H7 (cell line): ENCODE results near the gene MYH2. TPM values are rescaled to one million over a fixed set of nuclear protein-coding genes. Genes with fewer than 3 reads are reported as not detected.
A peak's percentile ranks its signal among the peaks of the same experiment; 100 is the strongest.
"Not testable (repeated sequence)": the region's sequence is repeated elsewhere in the genome, so short reads cannot be mapped to it uniquely, and the experiment has no call there.

ENCODE experiments used
- DNase-seq: peaks from one replicate; pipeline ENCODE4 v3.0.0; 2012
- H3K27me3 ChIP-seq: 2 replicates; pipeline ENCODE4 v1.6.0; 2011; ENCODE audit warnings: mild to moderate bottlenecking, low read length; ENCODE audit not compliant: control insufficient read depth, insufficient read depth
- H3K36me3 ChIP-seq: replicated peaks from 2 replicates; pipeline ENCODE4 v1.5.1; 2011; ENCODE audit warnings: low read length; ENCODE audit not compliant: control insufficient read depth, insufficient read depth
- H3K4me3 ChIP-seq: 2 replicates; pipeline ENCODE4 v1.5.1; 2011; ENCODE audit warnings: low read depth, mild to moderate bottlenecking, control low read depth, low read length, moderate library complexity; ENCODE audit not compliant: insufficient read depth
- total RNA-seq: library from RNA; depleted of rRNA; stranded (reverse); fragments of >200 nt; shearing (Covaris generic); gene quantifications from 2 replicates; pipeline ENCODE4 v1.2.3, GENCODE V29; 2014; rRNA removed

The MYH2 gene
- 0.17 and 0.26 TPM in 2 replicates for total RNA-seq

DNA sequence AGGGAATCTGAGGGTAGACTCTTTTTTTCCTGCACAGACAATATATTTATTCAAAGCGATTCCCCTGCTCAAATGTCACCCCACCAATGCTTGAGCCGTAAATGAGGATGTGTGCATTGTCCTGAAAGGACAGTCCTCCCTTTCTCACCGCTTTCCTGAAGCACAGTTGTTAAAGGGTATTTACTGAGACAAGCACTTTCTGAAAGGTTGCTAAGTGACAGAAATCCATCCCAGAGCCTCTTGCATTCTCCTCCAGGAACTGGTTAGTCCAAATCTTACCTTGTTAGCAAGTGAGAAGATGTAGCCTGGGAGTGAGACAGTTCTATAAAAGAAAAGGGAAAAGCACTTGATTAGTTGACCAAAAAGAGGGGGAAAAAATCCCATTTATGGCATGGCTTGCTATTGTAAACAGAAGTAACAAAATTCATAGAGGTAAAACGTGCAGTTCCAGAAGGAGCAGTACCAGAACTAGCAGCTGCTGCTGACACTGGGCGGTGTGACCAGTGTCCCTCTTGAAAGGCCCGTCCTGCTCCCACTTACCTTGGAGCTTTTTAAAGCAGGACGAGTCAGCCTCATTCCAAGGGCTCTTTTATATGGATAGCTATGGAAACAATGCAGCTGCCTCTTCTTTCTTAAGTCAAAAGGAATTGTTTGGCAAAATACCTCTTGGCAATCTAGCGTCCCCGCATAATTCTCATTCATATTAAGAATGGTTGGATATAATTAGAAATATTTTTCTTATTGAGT, at the start of gene MYH2:
MYH2 (minus strand) TSS at position 563 of the 747 bp plus-strand sequence. CDS start 1,738 bp downstream, outside the sequence.
- Histone ChIP-seq H3K4me3 (no peak within 1 kb of the TSS), H3K27me3 (no peaks in the 10 kb centered on the region), H3K36me3 (no peaks in the 10 kb centered on the region)
- DNase-seq = peak; percentile 19

DNA sequence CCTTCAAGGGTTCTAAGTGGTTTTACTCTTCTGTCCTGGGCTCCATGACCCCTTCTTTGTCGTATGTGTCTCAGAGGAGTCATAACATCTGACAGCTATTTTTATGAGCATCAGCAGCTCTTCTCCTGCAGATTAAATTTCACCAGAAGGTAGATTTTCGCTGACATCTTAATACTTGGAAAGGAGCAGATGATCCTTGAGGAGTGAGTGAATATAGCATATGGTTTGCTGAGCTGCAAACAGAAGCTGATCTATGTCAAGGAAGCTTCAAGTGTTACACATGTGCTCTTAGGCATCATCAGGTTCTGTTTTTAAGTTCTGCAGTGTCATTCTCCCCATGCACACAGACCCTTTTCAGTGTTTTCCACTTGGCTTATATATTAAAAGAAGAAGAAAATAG, 49.2 kb upstream of the MYH2 start:
- no peak for DNase-seq
- H3K27me3 ChIP-seq = no peaks in the 10 kb centered on the region
- no peaks in the 10 kb centered on the region for H3K36me3 ChIP-seq
- no peak overlapping the region for H3K4me3 ChIP-seq

DNA sequence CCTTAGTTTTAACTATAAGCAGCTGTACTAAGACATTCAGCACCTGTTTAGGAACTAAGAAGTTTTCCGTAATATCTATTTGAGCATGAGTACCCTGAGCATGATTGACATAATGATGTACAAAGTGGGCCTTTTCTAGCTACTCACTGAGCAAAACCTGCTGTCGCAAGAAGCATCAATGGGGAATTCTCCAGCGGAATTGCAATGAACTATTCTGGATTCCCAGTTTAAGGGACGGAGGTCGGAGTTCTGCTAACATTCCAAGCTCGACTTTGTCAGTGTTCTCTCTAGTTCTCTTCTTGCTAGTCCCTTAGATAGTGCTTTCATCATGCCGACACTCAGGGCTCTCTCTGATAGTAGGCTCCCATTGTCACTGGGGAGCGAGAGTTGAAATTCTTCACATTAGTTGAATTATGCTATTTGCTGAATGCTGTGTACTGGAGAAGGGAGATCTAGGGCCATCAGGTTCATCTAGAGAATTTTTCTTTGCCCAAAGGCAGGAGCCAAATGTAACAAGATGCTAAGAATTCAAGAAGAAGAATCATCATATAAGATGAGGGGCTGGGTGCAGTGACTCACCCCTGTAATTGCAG, 40.2 kb upstream of the MYH2 start:
- H3K27me3 ChIP-seq = no peaks in the 10 kb centered on the region
- H3K4me3 ChIP-seq = no peak overlapping the region
- no peaks in the 10 kb centered on the region for H3K36me3 ChIP-seq
- no peak for DNase-seq

DNA sequence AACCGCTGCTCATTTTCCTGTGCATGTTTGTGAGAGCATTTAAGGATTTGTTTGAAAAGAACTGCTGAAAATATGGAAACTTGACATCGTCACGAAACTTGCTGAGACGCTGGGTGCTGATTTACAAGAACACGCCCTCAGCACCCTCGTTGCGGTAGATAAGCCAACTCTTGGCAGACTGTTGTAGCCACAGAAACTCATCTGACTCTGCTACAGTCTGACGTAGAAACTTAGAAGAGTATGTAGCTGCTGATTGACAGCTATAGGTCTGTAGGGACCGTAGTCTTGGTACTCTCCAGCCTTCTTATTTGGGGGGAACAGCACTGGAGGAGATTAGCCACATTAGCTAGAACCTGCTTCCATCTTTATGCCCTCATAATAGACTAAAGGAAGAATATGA, 36.1 kb upstream of the MYH2 start:
- H3K27me3 ChIP-seq = no peaks in the 10 kb centered on the region
- DNase-seq = no peak

DNA sequence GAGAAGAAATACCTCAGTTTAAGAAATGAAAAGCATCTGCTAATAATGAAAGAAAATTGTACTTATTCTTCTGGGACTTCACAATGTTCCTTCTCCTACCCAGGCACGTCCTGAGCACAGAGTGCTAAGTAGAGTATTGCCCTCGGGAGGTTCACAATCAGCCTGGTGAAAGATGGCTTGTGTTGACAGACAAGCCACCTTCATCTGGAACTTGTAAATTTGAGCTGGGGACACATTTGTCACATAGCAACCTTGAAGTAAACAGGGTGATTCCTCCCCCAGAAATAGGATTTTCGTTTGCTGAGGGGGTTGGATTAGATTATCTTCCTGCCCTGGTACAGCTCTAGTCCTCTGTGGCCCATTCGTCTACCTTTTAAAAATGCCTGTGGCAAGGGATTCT, 34.4 kb upstream of the MYH2 start:
- DNase-seq = no peak
- Histone ChIP-seq H3K4me3 (no peak overlapping the region), H3K27me3 (no peaks in the 10 kb centered on the region), H3K36me3 (no peaks in the 10 kb centered on the region)

More for the DNA sequence above, 36.1 kb upstream of the MYH2 start:
- no peak overlapping the region for H3K4me3 ChIP-seq
- no peaks in the 10 kb centered on the region for H3K36me3 ChIP-seq

DNA sequence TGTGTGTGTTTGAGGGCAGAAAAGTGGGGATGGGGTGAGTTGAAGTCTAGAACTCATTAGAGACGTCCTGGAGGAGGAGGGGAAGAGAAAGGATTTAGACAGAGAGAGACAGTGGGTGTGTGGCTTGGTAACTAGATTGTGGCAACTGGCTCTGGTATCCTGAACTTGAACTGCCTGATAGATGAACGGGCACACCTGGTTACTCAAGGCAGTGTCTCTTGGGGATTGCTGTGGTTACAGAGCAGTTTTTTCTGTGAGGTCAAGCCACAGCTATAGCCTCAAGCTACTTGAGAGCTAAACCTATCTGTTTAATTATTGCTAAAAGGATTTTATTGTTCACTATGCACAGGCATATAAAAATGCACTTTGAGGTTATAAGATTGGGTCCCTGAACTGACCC, 29.8 kb upstream of the MYH2 start:
- Histone ChIP-seq H3K27me3 (no peaks in the 10 kb centered on the region), H3K4me3 (no peak overlapping the region), H3K36me3 (no peaks in the 10 kb centered on the region)
- no peak for DNase-seq

DNA sequence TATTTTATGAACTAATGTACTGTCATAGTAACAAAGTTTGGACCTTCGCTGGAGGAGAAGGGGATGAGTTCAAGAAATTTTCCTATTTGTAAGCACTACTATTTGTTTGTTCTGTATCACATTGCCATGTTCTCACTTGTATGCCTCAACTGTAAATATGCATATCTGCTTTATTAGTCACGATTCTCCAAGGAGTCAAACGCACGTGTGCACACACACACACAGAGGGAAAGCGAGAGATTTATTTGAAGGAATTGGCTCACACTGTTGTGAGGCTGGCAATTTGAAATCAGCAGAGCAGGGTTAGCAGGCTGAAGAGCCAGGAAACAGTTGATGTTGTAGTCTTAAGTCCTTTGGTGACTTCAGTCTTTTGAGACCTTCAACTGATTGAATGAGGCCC, 24.9 kb upstream of the MYH2 start:
- no peak overlapping the region for H3K4me3 ChIP-seq
- H3K27me3 ChIP-seq = no peaks in the 10 kb centered on the region
- DNase-seq = no peak
- no peaks in the 10 kb centered on the region for H3K36me3 ChIP-seq

DNA sequence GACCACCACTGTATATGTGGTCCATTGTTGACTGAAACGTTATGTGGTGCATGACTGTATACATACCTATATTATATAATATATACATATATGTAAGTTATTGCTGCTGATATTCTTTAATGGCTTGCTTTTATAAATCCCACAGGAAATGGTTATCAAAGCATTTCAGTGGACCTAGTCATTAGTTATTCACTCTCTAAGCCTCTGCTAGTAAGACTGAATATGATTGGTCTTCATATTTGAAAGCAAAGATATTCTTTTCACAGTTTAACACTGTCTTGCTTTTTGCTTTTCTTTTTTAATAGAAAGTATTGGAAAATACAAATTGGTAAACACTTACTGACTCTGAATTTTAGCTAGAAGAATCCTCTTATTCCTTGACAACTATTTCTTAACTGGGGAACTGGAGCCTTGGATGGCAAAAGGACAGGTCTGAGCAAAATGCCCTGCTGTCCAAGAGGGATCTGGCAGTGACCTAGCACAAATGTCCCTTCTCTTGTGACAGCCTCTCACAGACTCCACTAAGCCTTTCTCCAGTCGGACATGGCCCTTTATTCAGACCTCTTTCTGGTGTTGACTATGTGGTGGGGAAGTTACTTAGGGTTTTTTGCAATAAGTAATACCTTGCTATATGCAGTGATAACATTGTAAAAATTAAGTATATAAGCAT, 14.7 kb upstream of the MYH2 start:
- Histone ChIP-seq H3K4me3 (no peak overlapping the region), H3K27me3 (no peaks in the 10 kb centered on the region), H3K36me3 (no peaks in the 10 kb centered on the region)
- no peak for DNase-seq

DNA sequence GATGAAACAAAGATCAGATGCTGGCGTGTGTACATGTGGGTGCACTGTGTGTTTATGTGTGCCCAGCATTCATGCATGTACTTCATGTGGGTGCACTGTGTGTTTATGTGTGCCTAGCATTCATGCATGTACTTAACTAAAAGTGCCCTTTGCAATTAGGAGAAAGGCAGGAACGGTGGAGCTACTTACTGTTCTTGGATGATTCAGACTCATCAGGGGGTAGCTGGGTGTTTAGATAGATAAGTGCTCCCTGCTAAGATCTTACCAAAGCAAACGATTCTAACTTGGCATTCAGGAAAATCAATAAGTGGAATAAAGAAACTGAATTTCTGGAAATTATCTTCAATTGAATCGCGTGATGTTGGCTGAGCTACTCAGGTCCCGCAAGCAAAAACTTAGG, 8.6 kb upstream of the MYH2 start:
- Histone ChIP-seq H3K27me3 (no peaks in the 10 kb centered on the region), H3K4me3 (no peak overlapping the region), H3K36me3 (no peaks in the 10 kb centered on the region)
- no peak for DNase-seq

DNA sequence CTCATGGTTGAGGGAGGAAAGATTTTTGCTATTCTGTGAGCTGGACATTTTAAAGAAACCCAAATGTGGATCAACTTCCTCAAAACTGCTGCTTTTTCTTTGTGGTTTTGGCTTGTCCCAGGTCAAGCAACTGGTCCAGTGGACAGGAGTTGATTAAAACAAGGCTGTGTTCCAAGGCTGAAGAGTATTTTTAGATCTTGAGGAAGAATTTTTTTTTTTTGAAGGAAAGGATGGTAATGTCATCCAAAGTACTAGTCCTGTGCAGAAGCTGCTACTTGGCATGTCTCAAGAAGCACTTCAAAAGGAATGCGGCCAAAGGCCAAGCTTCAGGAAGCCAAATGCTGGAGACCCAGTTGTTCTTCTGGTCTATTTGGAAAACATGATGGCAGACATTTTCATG, 8.0 kb upstream of the MYH2 start:
- no peak for DNase-seq
- no peak overlapping the region for H3K4me3 ChIP-seq
- no peaks in the 10 kb centered on the region for H3K36me3 ChIP-seq
- no peaks in the 10 kb centered on the region for H3K27me3 ChIP-seq

DNA sequence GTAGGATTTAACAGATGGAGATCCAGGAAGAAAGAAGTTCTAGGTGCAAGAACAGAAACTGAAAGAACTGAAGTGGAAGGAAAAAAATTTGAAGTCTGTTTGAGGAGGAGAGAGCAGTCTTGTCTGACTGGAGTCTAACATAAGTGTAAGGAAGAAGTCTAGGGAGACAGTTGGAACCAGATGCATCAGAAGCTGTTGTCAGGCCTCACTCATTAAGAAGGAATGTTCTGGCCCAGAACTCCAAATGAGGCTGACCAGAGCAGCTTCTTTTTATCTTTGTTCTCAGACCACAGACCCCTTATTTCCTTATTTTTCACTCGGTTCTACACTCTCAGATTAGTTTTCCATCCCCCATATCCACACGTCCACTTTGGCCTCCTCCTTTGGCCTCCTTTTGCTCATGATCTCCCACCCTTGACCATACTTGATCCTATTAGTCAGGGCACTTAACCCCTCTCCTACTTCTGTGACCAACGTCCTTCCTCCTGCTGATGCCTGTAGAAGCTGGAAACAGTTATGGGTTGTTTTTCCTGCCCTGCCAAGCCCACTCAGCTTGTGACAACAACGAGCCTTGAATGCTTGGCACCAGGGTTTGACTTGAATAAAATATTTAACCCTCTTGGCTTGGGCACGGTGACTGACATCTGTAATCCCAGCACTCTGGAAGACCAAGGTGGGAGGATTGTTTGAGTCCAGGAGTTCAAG, 7.0 kb upstream of the MYH2 start:
- no peak for DNase-seq
- Histone ChIP-seq H3K36me3 (no peaks in the 10 kb centered on the region), H3K4me3 (no peak overlapping the region), H3K27me3 (no peaks in the 10 kb centered on the region)

DNA sequence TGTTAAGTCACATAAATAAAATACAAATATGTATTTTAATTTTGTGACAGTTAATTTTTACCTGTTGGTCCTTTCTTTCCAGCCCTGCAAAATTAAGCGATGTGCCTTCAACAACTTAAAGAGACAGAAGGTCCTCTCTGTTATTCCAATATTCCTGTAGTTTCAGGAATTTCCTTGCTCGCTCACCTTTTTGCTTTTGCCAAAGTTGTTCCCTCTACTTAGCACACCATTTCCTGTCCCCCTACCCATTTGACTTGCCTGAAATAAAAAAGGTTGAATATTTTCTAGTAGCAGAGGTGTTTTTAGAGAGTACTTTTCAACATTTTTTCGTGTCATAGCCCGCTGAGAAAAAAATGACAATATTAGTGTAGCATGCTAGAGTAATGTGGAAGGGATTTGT, 556 bp upstream of the MYH2 start:
- H3K4me3 ChIP-seq = no peak overlapping the region
- H3K27me3 ChIP-seq = no peaks in the 10 kb centered on the region
- no peaks in the 10 kb centered on the region for H3K36me3 ChIP-seq
- DNase-seq = no peak

DNA sequence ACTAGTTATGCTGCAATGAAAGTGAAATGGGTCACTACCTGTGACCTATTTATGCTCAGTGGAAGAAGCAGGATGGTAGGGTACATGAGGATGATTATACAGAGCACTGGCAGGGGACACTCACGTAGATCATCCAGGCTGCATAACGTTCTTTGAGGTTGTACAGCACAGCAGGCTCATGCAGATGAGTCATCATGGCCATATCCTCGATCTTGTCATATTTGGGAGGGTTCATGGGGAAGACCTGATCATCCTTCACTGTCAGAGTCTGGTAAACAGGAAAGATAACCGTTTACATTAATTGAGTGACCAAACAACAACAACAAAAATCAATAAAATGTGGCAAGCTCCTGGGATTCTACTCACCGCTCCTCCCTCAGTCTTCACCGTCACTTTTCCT, 2.1 kb downstream of the MYH2 start:
- Histone ChIP-seq H3K4me3 (no peak overlapping the region), H3K27me3 (no peaks in the 10 kb centered on the region), H3K36me3 (no peaks in the 10 kb centered on the region)
- no peak for DNase-seq

DNA sequence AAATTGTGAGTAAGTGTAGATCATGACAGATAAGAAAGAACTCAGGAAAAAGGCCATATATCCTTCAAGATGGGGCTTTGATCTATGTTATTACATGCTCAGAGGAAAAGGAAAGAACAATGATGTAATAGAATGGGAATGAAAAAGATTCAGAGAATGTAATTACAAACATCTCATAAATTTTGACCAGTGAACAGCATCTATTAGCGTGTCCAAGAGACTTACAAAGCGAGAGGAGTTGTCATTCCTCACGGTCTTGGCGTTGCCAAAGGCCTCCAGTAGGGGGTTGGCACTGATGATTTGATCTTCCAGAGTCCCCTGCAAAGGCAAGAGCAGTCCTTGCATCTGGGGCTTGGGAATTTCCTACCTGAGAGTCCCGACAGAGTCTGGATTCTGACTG, 6.0 kb downstream of the MYH2 start:
- DNase-seq, H3K36me3 ChIP-seq, H3K4me3 ChIP-seq, H3K27me3 ChIP-seq: not testable (repeated sequence)

DNA sequence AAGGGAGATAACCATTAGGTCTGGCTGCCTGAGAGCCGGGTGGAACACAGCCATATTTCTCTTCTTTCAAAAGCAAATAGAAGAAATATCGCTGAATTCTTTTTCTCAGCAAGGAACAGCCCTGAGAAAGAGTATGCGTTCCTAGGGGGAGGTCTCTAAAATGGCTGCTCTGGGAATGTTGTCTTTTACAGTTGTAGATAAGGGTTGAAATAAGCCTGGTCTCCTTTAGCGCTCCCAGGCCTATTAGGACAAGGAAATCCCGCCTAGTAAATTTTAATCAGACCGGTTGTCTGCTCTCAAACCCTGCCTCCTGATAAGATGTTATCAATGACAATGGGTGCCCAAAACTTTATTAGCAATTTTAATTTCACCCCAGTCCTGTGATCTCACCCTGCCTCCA, 8.3 kb downstream of the MYH2 start:
- not testable (repeated sequence) for DNase-seq, H3K4me3 ChIP-seq, H3K27me3 ChIP-seq, H3K36me3 ChIP-seq
